ENCODE results near the gene DST.
"Not testable (repeated sequence)": the region's sequence is repeated elsewhere in the genome, so short reads cannot be mapped to it uniquely, and the experiment has no call there.

DST gene

DNA sequence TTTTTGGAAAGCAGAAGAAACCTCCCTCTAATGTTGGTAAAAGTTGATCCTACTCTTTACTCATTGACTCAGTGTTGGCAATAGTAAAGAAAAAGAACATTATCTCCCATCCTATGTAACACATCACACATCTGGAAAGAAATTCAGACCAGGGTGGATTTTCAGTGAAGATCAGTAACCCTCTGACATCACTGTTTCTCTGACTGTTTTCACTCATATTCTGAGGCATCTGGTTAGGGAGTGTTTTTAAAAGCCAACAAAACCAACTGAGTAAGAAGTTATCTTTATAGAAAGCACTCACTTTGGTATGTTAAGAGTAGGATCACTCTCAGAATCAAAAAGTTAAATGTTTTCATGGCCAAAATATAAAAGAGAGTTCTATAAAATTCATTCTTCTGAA lies 143.6 kb downstream of the DST start:
- Histone ChIP-seq H3K4me1 (ENCODE audit: insufficient read depth, insufficient read length) (no peaks in the 10 kb centered on the region), H3K27me3 (ENCODE audit: insufficient read depth, insufficient read length) (no peaks in the 10 kb centered on the region), H3K9ac (ENCODE audit: insufficient read length, low read depth) (no peak overlapping the region), H3K4me3 (ENCODE audit: insufficient read length, low read depth) (no peak overlapping the region), H3K9me3 (ENCODE audit: insufficient read depth, low read length) (no peaks in the 10 kb centered on the region), H3K36me3 (ENCODE audit: insufficient read depth, insufficient read length, low read length) (peaks cover 28% of the 10 kb centered on the region)
- DNase-seq (ENCODE audit: low read depth, low spot score) = no peak
- TF ChIP-seq YY1 (IDR thresholded peaks at IDR 0.05; ENCODE audit: insufficient read depth, insufficient read length) (no peak), ZNF274 (IDR thresholded peaks at IDR 0.05; ENCODE audit: low read depth, low read length) (no peak), SUZ12 (IDR thresholded peaks at IDR 0.05; ENCODE audit: extremely low read depth, insufficient read depth, insufficient read length) (no peak)

DNA sequence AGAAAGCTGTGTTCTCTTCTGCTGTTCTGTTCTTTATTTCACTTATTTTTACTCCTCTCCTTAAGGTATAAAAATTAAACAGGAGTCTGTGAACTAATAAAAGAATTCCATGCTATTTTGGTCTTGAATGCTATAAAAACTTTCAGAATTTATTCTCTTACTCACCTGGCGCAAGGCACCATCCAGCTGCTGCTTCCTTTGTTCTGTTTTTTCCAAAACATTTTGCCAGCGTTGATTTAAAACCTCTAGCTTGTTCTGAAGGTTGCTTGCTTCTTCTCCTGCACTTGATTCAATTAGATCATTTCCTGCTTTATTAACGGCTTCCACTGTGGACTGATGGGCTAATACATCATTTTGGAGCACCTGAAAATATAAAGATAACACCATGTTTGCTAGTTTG lies 145.0 kb downstream of the DST start:
- no peaks in the 10 kb centered on the region for H3K4me1 ChIP-seq (ENCODE audit: insufficient read depth, insufficient read length)
- H3K9me3 ChIP-seq (ENCODE audit: insufficient read depth, low read length) = no peaks in the 10 kb centered on the region
- TF ChIP-seq YY1 (IDR thresholded peaks at IDR 0.05; ENCODE audit: insufficient read depth, insufficient read length) (no peak), SUZ12 (IDR thresholded peaks at IDR 0.05; ENCODE audit: extremely low read depth, insufficient read depth, insufficient read length) (no peak), ZNF274 (IDR thresholded peaks at IDR 0.05; ENCODE audit: low read depth, low read length) (no peak)
- DNase-seq (ENCODE audit: low read depth, low spot score) = no peak
- peaks cover 26% of the 10 kb centered on the region for H3K36me3 ChIP-seq (ENCODE audit: insufficient read depth, insufficient read length, low read length)
- no peak overlapping the region for H3K4me3 ChIP-seq (ENCODE audit: insufficient read length, low read depth)
- H3K9ac ChIP-seq (ENCODE audit: insufficient read length, low read depth) = no peak overlapping the region
- no peaks in the 10 kb centered on the region for H3K27me3 ChIP-seq (ENCODE audit: insufficient read depth, insufficient read length)

DNA sequence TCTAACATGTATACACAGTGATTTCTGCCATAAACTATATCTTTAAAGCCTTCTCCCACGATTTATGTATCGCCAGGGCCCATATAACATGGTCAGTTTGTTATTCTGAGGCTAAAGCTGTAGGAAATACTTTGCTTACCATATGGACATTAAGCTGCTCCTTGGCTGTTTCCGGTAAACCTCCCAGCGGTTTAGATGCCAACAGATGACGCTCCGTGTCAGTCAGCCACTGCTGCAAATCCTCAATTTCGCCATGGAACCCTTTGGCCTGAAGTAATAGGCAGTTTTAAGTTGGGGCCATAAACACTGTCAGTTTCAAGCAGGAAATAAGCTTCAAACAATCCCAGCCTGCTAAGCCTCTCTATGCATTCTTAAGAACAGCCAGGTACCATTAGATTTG lies 145.4 kb downstream of the DST start:
- H3K27me3 ChIP-seq (ENCODE audit: insufficient read depth, insufficient read length) = no peaks in the 10 kb centered on the region
- no peaks in the 10 kb centered on the region for H3K4me1 ChIP-seq (ENCODE audit: insufficient read depth, insufficient read length)
- peaks cover 30% of the 10 kb centered on the region for H3K36me3 ChIP-seq (ENCODE audit: insufficient read depth, insufficient read length, low read length)
- no peak for TF ChIP-seq ZNF274 (IDR thresholded peaks at IDR 0.05; ENCODE audit: low read depth, low read length)
- TF ChIP-seq YY1 (IDR thresholded peaks at IDR 0.05; ENCODE audit: insufficient read depth, insufficient read length) = no peak
- TF ChIP-seq SUZ12 (IDR thresholded peaks at IDR 0.05; ENCODE audit: extremely low read depth, insufficient read depth, insufficient read length) = no peak
- no peaks in the 10 kb centered on the region for H3K9me3 ChIP-seq (ENCODE audit: insufficient read depth, low read length)
- no peak for DNase-seq (ENCODE audit: low read depth, low spot score)
- no peak overlapping the region for H3K9ac ChIP-seq (ENCODE audit: insufficient read length, low read depth)
- no peak overlapping the region for H3K4me3 ChIP-seq (ENCODE audit: insufficient read length, low read depth)

DNA sequence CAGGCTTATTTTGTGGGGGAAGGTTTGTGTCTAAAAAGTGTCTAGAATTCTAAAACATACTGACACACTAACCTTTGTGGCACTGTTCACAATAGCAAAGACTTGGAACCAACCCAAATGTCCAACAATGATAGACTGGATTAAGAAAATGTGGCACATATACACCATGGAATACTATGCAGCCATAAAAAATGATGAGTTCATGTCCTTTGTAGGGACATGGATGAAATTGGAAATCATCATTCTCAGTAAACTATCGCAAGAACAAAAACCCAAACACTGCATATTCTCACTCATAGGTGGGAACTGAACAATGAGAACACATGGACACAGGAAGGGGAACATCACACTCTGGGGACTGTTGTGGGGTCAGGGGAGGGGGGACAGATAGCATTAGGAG lies 146.0 kb downstream of the DST start:
- DNase-seq (ENCODE audit: low read depth, low spot score); H3K4me1 ChIP-seq (ENCODE audit: insufficient read depth, insufficient read length); H3K9me3 ChIP-seq (ENCODE audit: insufficient read depth, low read length); H3K9ac ChIP-seq (ENCODE audit: insufficient read length, low read depth); H3K4me3 ChIP-seq (ENCODE audit: insufficient read length, low read depth); H3K27me3 ChIP-seq (ENCODE audit: insufficient read depth, insufficient read length): not testable (repeated sequence)
- peaks cover 35% of the 10 kb centered on the region for H3K36me3 ChIP-seq (ENCODE audit: insufficient read depth, insufficient read length, low read length)

DNA sequence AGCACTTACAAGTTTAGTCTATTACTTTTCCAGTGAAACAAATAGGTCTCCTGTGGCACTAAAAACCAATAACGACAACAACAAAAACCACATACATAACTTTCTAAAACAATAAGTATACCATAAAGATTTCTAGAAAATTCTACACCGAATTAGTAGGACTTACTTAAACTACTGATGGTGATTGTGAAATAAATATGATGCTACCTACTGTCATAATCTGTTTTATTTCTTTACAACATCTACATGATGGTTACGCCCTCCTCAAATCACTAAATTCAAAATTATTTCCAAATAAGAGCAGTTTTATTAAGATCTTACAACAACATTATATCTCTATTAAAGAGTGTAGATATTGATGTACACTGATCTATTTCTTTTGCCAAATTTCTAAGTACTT lies 147.0 kb downstream of the DST start:
- H3K9ac ChIP-seq (ENCODE audit: insufficient read length, low read depth) = no peak overlapping the region
- H3K27me3 ChIP-seq (ENCODE audit: insufficient read depth, insufficient read length) = no peaks in the 10 kb centered on the region
- no peak for TF ChIP-seq YY1 (IDR thresholded peaks at IDR 0.05; ENCODE audit: insufficient read depth, insufficient read length)
- TF ChIP-seq ZNF274 (IDR thresholded peaks at IDR 0.05; ENCODE audit: low read depth, low read length) = no peak
- no peak for TF ChIP-seq SUZ12 (IDR thresholded peaks at IDR 0.05; ENCODE audit: extremely low read depth, insufficient read depth, insufficient read length)
- H3K4me1 ChIP-seq (ENCODE audit: insufficient read depth, insufficient read length) = no peaks in the 10 kb centered on the region
- no peak for DNase-seq (ENCODE audit: low read depth, low spot score)
- peaks cover 33% of the 10 kb centered on the region for H3K36me3 ChIP-seq (ENCODE audit: insufficient read depth, insufficient read length, low read length)
- no peak overlapping the region for H3K4me3 ChIP-seq (ENCODE audit: insufficient read length, low read depth)
- H3K9me3 ChIP-seq (ENCODE audit: insufficient read depth, low read length) = no peaks in the 10 kb centered on the region

DNA sequence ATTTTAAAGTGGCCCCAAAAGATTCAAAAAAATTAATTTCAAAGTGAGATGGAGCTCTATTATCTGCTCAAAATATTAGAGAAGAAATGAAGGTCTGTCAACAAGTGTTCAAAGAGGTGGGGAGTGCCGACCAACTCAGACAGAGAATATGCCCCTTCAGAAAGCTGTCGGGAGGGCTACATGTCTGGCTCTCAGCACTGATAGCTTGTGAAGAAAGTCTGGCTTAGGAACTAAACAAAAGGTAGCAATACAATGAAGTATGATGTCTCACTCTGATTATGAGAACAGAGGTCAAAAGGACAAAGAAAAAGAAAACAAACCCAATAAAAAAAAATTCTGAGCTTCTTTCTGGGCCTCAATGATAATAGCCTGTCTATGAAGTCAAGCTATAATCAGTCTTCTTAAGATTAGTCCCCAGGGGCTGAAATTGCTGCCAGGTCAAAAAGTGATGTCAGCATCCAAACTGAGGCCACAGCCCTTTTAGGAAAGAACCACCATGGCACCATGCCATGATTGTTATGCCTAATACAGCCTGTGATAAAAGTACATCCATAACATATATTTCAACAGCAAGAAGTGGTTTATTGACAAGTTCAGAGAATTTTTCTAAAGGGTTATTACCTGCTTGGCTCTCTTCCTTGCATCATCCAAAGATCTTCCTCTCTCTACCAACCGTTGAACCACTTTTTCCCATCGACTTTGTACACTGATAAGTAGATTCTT lies 150.9 kb downstream of the DST start:
- no peak for TF ChIP-seq SUZ12 (IDR thresholded peaks at IDR 0.05; ENCODE audit: extremely low read depth, insufficient read depth, insufficient read length)
- no peak for TF ChIP-seq ZNF274 (IDR thresholded peaks at IDR 0.05; ENCODE audit: low read depth, low read length)
- no peak for TF ChIP-seq YY1 (IDR thresholded peaks at IDR 0.05; ENCODE audit: insufficient read depth, insufficient read length)
- no peak for DNase-seq (ENCODE audit: low read depth, low spot score)
- H3K4me1 ChIP-seq (ENCODE audit: insufficient read depth, insufficient read length) = no peaks in the 10 kb centered on the region
- H3K36me3 ChIP-seq (ENCODE audit: insufficient read depth, insufficient read length, low read length) = peaks cover 30% of the 10 kb centered on the region
- no peak overlapping the region for H3K9ac ChIP-seq (ENCODE audit: insufficient read length, low read depth)
- H3K9me3 ChIP-seq (ENCODE audit: insufficient read depth, low read length) = no peaks in the 10 kb centered on the region
- no peak overlapping the region for H3K4me3 ChIP-seq (ENCODE audit: insufficient read length, low read depth)
- H3K27me3 ChIP-seq (ENCODE audit: insufficient read depth, insufficient read length) = no peaks in the 10 kb centered on the region

DNA sequence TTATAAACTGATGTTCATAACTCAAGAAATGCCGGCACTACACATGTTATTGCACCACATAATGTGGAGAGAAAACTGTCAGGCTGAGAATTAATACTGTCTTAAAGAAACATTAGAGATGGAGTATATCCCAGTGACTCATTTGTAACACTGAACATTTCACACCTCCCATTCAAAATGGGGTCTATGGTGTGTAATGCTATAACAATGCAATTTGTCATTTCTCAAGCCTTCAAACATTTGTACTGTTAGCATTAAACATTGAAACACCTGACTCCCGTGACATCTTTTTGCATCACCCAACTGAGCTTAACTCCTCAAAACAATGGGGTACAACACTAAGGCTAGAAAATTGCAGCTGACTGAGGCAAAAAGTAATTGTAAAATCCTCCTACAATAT lies 151.7 kb downstream of the DST start:
- no peak for TF ChIP-seq YY1 (IDR thresholded peaks at IDR 0.05; ENCODE audit: insufficient read depth, insufficient read length)
- TF ChIP-seq ZNF274 (IDR thresholded peaks at IDR 0.05; ENCODE audit: low read depth, low read length) = no peak
- DNase-seq (ENCODE audit: low read depth, low spot score) = no peak
- Histone ChIP-seq H3K27me3 (ENCODE audit: insufficient read depth, insufficient read length) (no peaks in the 10 kb centered on the region), H3K9me3 (ENCODE audit: insufficient read depth, low read length) (no peaks in the 10 kb centered on the region), H3K9ac (ENCODE audit: insufficient read length, low read depth) (no peak overlapping the region), H3K36me3 (ENCODE audit: insufficient read depth, insufficient read length, low read length) (peaks cover 28% of the 10 kb centered on the region), H3K4me1 (ENCODE audit: insufficient read depth, insufficient read length) (no peaks in the 10 kb centered on the region), H3K4me3 (ENCODE audit: insufficient read length, low read depth) (no peak overlapping the region)

DNA sequence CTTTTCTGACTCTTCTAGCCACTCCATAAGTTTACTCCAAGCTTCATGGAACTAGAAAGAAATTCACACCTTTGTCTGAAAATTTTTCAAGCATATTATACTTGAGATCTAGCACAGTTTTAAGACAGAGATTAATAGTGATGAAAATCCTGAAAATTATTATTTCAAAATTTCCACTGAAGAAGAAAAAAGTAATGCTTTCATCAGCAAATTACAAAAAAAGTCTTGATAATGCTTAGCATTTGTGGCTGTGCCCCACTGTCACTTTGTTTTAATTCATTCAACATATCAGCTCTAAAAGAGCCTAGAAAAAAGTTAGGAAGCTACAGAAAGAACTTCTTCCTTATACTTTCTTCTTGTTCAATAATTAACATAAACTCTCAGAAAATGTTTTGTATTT lies 153.1 kb downstream of the DST start:
- Histone ChIP-seq H3K9me3 (ENCODE audit: insufficient read depth, low read length) (no peaks in the 10 kb centered on the region), H3K36me3 (ENCODE audit: insufficient read depth, insufficient read length, low read length) (peaks cover 36% of the 10 kb centered on the region), H3K4me1 (ENCODE audit: insufficient read depth, insufficient read length) (no peaks in the 10 kb centered on the region), H3K4me3 (ENCODE audit: insufficient read length, low read depth) (no peak overlapping the region), H3K27me3 (ENCODE audit: insufficient read depth, insufficient read length) (no peaks in the 10 kb centered on the region), H3K9ac (ENCODE audit: insufficient read length, low read depth) (no peak overlapping the region)
- TF ChIP-seq SUZ12 (IDR thresholded peaks at IDR 0.05; ENCODE audit: extremely low read depth, insufficient read depth, insufficient read length) = no peak
- no peak for TF ChIP-seq ZNF274 (IDR thresholded peaks at IDR 0.05; ENCODE audit: low read depth, low read length)
- no peak for TF ChIP-seq YY1 (IDR thresholded peaks at IDR 0.05; ENCODE audit: insufficient read depth, insufficient read length)
- DNase-seq (ENCODE audit: low read depth, low spot score) = no peak

Measured in NT2/D1 (cell line).